T-helper 2 cell treated with Interferon-gamma antibody and Interleukin-4, amounts not matched to agents 5 μg/mL and 100 μg/mL, for 36 hours (primary cell): ENCODE results near the gene RPS16.
"Not testable (repeated sequence)": the region's sequence is repeated elsewhere in the genome, so short reads cannot be mapped to it uniquely, and the experiment has no call there.

ENCODE experiments used
- DNase-seq: peaks from one replicate; pipeline ENCODE4 v3.0.0; 2021; ENCODE audit warnings: low spot score
- H3K27ac Mint-ChIP-seq: one replicate; pipeline ENCODE4 v1.8.0; 2021; ENCODE audit warnings: mild to moderate bottlenecking, mixed read lengths
- H3K27me3 Mint-ChIP-seq: one replicate; pipeline ENCODE4 v1.8.0; 2021; ENCODE audit warnings: low read depth, mixed read lengths
- H3K36me3 Mint-ChIP-seq: one replicate; pipeline ENCODE4 v1.8.0; 2021; ENCODE audit warnings: low read depth, mixed read lengths
- H3K4me1 Mint-ChIP-seq: one replicate; pipeline ENCODE4 v1.8.0; 2021; ENCODE audit warnings: low read depth, mixed read lengths
- H3K4me3 Mint-ChIP-seq: one replicate; pipeline ENCODE4 v1.8.0; 2022; ENCODE audit warnings: mild to moderate bottlenecking, moderate library complexity, mixed read lengths
- H3K9me3 Mint-ChIP-seq: one replicate; pipeline ENCODE4 v1.8.0; 2021; ENCODE audit warnings: mixed read lengths

The RPS16 gene

GRCh38 chr19:39470724-39471339, 35.1 kb upstream of the RPS16 start:
- no peak for DNase-seq
- Mint-ChIP-seq H3K27me3 (no peaks in the 10 kb centered on the region), H3K27ac (no peak overlapping the region), H3K36me3 (peaks cover 75% of the 10 kb centered on the region), H3K4me3 (no peak overlapping the region), H3K9me3 (no peaks in the 10 kb centered on the region), H3K4me1 (no peaks in the 10 kb centered on the region)

GRCh38 chr19:39469567-39469966, 33.8 kb upstream of the RPS16 start:
- peaks cover 76% of the 10 kb centered on the region for H3K36me3 Mint-ChIP-seq
- no peak overlapping the region for H3K4me3 Mint-ChIP-seq
- DNase-seq = no peak
- no peaks in the 10 kb centered on the region for H3K9me3 Mint-ChIP-seq
- no peak overlapping the region for H3K27ac Mint-ChIP-seq
- no peaks in the 10 kb centered on the region for H3K4me1 Mint-ChIP-seq
- no peaks in the 10 kb centered on the region for H3K27me3 Mint-ChIP-seq

GRCh38 chr19:39469036-39469435, 33.3 kb upstream of the RPS16 start:
- Mint-ChIP-seq H3K4me1 (no peaks in the 10 kb centered on the region), H3K9me3 (no peaks in the 10 kb centered on the region), H3K27ac (no peak overlapping the region), H3K4me3 (no peak overlapping the region), H3K27me3 (no peaks in the 10 kb centered on the region), H3K36me3 (peaks cover 73% of the 10 kb centered on the region)
- DNase-seq = no peak

- Mint-ChIP-seq H3K9me3 (no peaks in the 10 kb centered on the region), H3K27ac (no peak overlapping the region), H3K4me3 (no peak overlapping the region), H3K4me1 (no peaks in the 10 kb centered on the region), H3K36me3 (peaks cover 73% of the 10 kb centered on the region), H3K27me3 (no peaks in the 10 kb centered on the region)
- DNase-seq = no peak
These were observed 32.2 kb upstream of the RPS16 start for GRCh38 chr19:39467941-39468340.

GRCh38 chr19:39465956-39466747, 30.4 kb upstream of the RPS16 start:
- Mint-ChIP-seq H3K4me1 (no peaks in the 10 kb centered on the region), H3K27me3 (no peaks in the 10 kb centered on the region), H3K9me3 (no peaks in the 10 kb centered on the region), H3K27ac (peak overlapping the region; percentile 27), H3K4me3 (no peak overlapping the region), H3K36me3 (peaks cover 68% of the 10 kb centered on the region)
- DNase-seq = no peak

GRCh38 chr19:39463403-39463802, 27.7 kb upstream of the RPS16 start:
- no peaks in the 10 kb centered on the region for H3K9me3 Mint-ChIP-seq
- no peak overlapping the region for H3K4me3 Mint-ChIP-seq
- H3K27me3 Mint-ChIP-seq = no peaks in the 10 kb centered on the region
- no peaks in the 10 kb centered on the region for H3K4me1 Mint-ChIP-seq
- no peak overlapping the region for H3K27ac Mint-ChIP-seq
- peaks cover 66% of the 10 kb centered on the region for H3K36me3 Mint-ChIP-seq
- no peak for DNase-seq

- Mint-ChIP-seq H3K36me3 (peaks cover 48% of the 10 kb centered on the region), H3K4me1 (peaks cover 45% of the 10 kb centered on the region)
- not testable (repeated sequence) for DNase-seq, H3K27ac Mint-ChIP-seq, H3K27me3 Mint-ChIP-seq, H3K4me3 Mint-ChIP-seq, H3K9me3 Mint-ChIP-seq
These were observed 15.5 kb upstream of the RPS16 start for GRCh38 chr19:39451257-39451656.

GRCh38 chr19:39449116-39449797, 13.5 kb upstream of the RPS16 start:
- no peak for DNase-seq
- H3K27ac Mint-ChIP-seq = peak overlapping the region; percentile 88
- peak overlapping the region; percentile 59 for H3K4me3 Mint-ChIP-seq
- H3K36me3 Mint-ChIP-seq = peaks cover 57% of the 10 kb centered on the region
- H3K9me3 Mint-ChIP-seq = no peaks in the 10 kb centered on the region
- H3K4me1 Mint-ChIP-seq = peaks cover 50% of the 10 kb centered on the region
- H3K27me3 Mint-ChIP-seq = no peaks in the 10 kb centered on the region

GRCh38 chr19:39448271-39448670, 12.5 kb upstream of the RPS16 start:
- peaks cover 50% of the 10 kb centered on the region for H3K4me1 Mint-ChIP-seq
- H3K4me3 Mint-ChIP-seq = peak overlapping the region; percentile 96
- no peak for DNase-seq
- H3K9me3 Mint-ChIP-seq = no peaks in the 10 kb centered on the region
- H3K27me3 Mint-ChIP-seq = no peaks in the 10 kb centered on the region
- peak overlapping the region; percentile 77 for H3K27ac Mint-ChIP-seq
- H3K36me3 Mint-ChIP-seq = peaks cover 53% of the 10 kb centered on the region

- no peak for DNase-seq
- Mint-ChIP-seq H3K27ac (peak overlapping the region; percentile 99), H3K9me3 (no peaks in the 10 kb centered on the region), H3K4me1 (peaks cover 40% of the 10 kb centered on the region), H3K27me3 (no peaks in the 10 kb centered on the region), H3K36me3 (peaks cover 39% of the 10 kb centered on the region), H3K4me3 (peak overlapping the region; percentile 96)
These were observed 10.8 kb upstream of the RPS16 start for GRCh38 chr19:39446365-39447084.

- H3K36me3 Mint-ChIP-seq = peaks cover 38% of the 10 kb centered on the region
These were observed 9.7 kb upstream of the RPS16 start, which contains the start of gene SUPT5H for GRCh38 chr19:39445196-39446111. TSS of gene SUPT5H (plus strand) at chr19:39445582. CDS start at chr19:39445891, 309 bp downstream.

GRCh38 chr19:39444598-39445195, 8.9 kb upstream of the RPS16 start:
- DNase-seq = no peak
- no peaks in the 10 kb centered on the region for H3K27me3 Mint-ChIP-seq

More at GRCh38 chr19:39445196-39446111, 9.7 kb upstream of the RPS16 start, which contains the start of gene SUPT5H:
- DNase-seq = peak; percentile 96
- Mint-ChIP-seq H3K27me3 (no peaks in the 10 kb centered on the region), H3K27ac (peak within 1 kb of the TSS; percentile 99), H3K9me3 (no peaks in the 10 kb centered on the region), H3K4me3 (peak within 1 kb of the TSS; percentile 96), H3K4me1 (peaks cover 38% of the 10 kb centered on the region)

More at GRCh38 chr19:39444598-39445195, 8.9 kb upstream of the RPS16 start:
- peaks cover 40% of the 10 kb centered on the region for H3K4me1 Mint-ChIP-seq
- peak overlapping the region; percentile 96 for H3K4me3 Mint-ChIP-seq
- H3K27ac Mint-ChIP-seq = peak overlapping the region; percentile 99
- no peaks in the 10 kb centered on the region for H3K9me3 Mint-ChIP-seq
- peaks cover 38% of the 10 kb centered on the region for H3K36me3 Mint-ChIP-seq
